IMR-90 (cell line): ENCODE data around the gene WWC1. TPM values are rescaled to one million over a fixed set of nuclear protein-coding genes. Genes with fewer than 3 reads are reported as not detected.
"Not testable (repeated sequence)": the region's sequence is repeated elsewhere in the genome, so short reads cannot be mapped to it uniquely, and the experiment has no call there.

Experiments
- ATAC-seq: fragments of 200-7000 bp; cut with Tn5 transposase; 2 replicates; pipeline ENCODE4 v1.9.1; 2020; ENCODE audit warnings: low read depth, mild to moderate bottlenecking, moderate library complexity
- BruUV-seq: library from RNA; stranded (reverse); fragments of 400-500 nt; replicated peaks from 2 replicates; lab custom pipeline; 2021; lab: Mats Ljungman, UMichigan
- CTCF ChIA-PET: fragments of 300-600 bp; formaldehyde crosslinking; extraction: SDS; loops from one replicate; lab custom pipeline; 2021; ENCODE audit warnings: antibody characterized with exemption; lab: Yijun Ruan, JAX
- POLR2A ChIA-PET: fragments of 300-600 bp; sonication (Branson Sonifier 250); formaldehyde crosslinking; loops from one replicate; lab custom pipeline; 2022; ENCODE audit warnings: antibody characterized with exemption; ENCODE audit not compliant: unreplicated experiment; lab: Charles Lee
- DNase-seq: peaks from one replicate; pipeline ENCODE4 v3.0.0; 2013
- H2AFZ ChIP-seq: replicated peaks from 2 replicates; pipeline ENCODE3; 2013; ENCODE audit warnings: low read length, mild to moderate bottlenecking; ENCODE audit not compliant: poor library complexity
- H2AK5ac ChIP-seq: 2 replicates; pipeline ENCODE4 v1.6.1; 2013; ENCODE audit warnings: low read depth, low read length, inconsistent platforms
- H2AK9ac ChIP-seq: replicated peaks from 2 replicates; pipeline ENCODE3; 2013; ENCODE audit warnings: mild to moderate bottlenecking, low read depth, low read length, moderate library complexity; ENCODE audit not compliant: poor library complexity
- H2BK120ac ChIP-seq: 2 replicates; pipeline ENCODE4 v1.6.1; 2013; ENCODE audit warnings: low read depth, low read length, inconsistent platforms
- H2BK15ac ChIP-seq: 3 replicates; pipeline ENCODE4 v1.6.1; 2013; ENCODE audit warnings: low read depth, low read length, inconsistent platforms
- H2BK20ac ChIP-seq: 2 replicates; pipeline ENCODE4 v1.6.1; 2013; ENCODE audit warnings: low read depth, mild to moderate bottlenecking, inconsistent platforms, low read length, moderate library complexity
- H2BK5ac ChIP-seq: 2 replicates; pipeline ENCODE4 v1.6.1; 2013; ENCODE audit warnings: mild to moderate bottlenecking, low read depth, low read length, inconsistent platforms; ENCODE audit not compliant: poor library complexity, severe bottlenecking
- H3K14ac ChIP-seq: replicated peaks from 2 replicates; pipeline ENCODE4 v1.6.1; 2013; ENCODE audit warnings: low read depth, low read length, inconsistent platforms
- H3K18ac ChIP-seq: 2 replicates; pipeline ENCODE4 v1.6.1; 2013; ENCODE audit warnings: low read depth, low read length, control low read depth
- H3K23ac ChIP-seq: 2 replicates; pipeline ENCODE4 v1.6.1; 2013; ENCODE audit warnings: low read depth, low read length, inconsistent platforms
- H3K27ac ChIP-seq: 2 replicates; pipeline ENCODE4 v1.5.1; 2013; ENCODE audit warnings: mild to moderate bottlenecking, control low read depth, low read length; ENCODE audit not compliant: insufficient read depth
- H3K27me3 ChIP-seq: 2 replicates; pipeline ENCODE4 v1.6.1; 2013; ENCODE audit warnings: low read length; ENCODE audit not compliant: control insufficient read depth, insufficient read depth
- H3K36me3 ChIP-seq: 2 replicates; pipeline ENCODE4 v1.6.1; 2013; ENCODE audit warnings: low read length, mixed read lengths; ENCODE audit not compliant: control insufficient read depth, insufficient read depth
- H3K4ac ChIP-seq: 2 replicates; pipeline ENCODE4 v1.6.1; 2013; ENCODE audit warnings: low read depth, low read length, inconsistent platforms
- H3K4me1 ChIP-seq: 2 replicates; pipeline ENCODE4 v1.6.1; 2013; ENCODE audit warnings: low read length, mixed read lengths; ENCODE audit not compliant: control insufficient read depth, insufficient read depth
- H3K4me2 ChIP-seq: 2 replicates; pipeline ENCODE4 v1.6.1; 2013; ENCODE audit warnings: low read depth, mild to moderate bottlenecking, control low read depth, low read length, moderate library complexity
- H3K4me3 ChIP-seq: 2 replicates; pipeline ENCODE4 v1.5.1; 2013; ENCODE audit warnings: low read depth, mild to moderate bottlenecking, control low read depth, low read length, moderate library complexity; ENCODE audit not compliant: insufficient read depth
- H3K56ac ChIP-seq: 2 replicates; pipeline ENCODE4 v1.6.1; 2013; ENCODE audit warnings: low read length, inconsistent platforms; ENCODE audit not compliant: insufficient read depth; ENCODE audit errors: extremely low read depth
- H3K79me1 ChIP-seq, 2 experiments: 2 replicates each; pipeline ENCODE4 v1.6.1; 2013; ENCODE audit warnings: low read length in 2 of 2, inconsistent platforms in 1 of 2, low read depth in 1 of 2
- H3K9ac ChIP-seq: 2 replicates; pipeline ENCODE4 v1.6.1; 2013; ENCODE audit warnings: low read depth, low read length, control low read depth
- H3K9me1 ChIP-seq: 2 replicates; pipeline ENCODE4 v1.6.1; 2013; ENCODE audit warnings: low read length, inconsistent platforms; ENCODE audit not compliant: insufficient read depth
- H3K9me3 ChIP-seq: 2 replicates; pipeline ENCODE4 v1.6.1; 2013; ENCODE audit warnings: low read length; ENCODE audit not compliant: control insufficient read depth, insufficient read depth
- H4K20me1 ChIP-seq: 2 replicates; pipeline ENCODE4 v1.6.1; 2013; ENCODE audit warnings: low read length, inconsistent platforms; ENCODE audit not compliant: insufficient read depth
- H4K5ac ChIP-seq: 2 replicates; pipeline ENCODE4 v1.6.1; 2013; ENCODE audit warnings: mild to moderate bottlenecking, low read depth, low read length, control low read depth
- H4K8ac ChIP-seq, 2 experiments: 2 replicates each; pipeline ENCODE4 v1.6.1; 2013; ENCODE audit warnings: low read depth in 2 of 2, low read length in 2 of 2, control low read depth in 1 of 2, inconsistent platforms in 1 of 2
- H4K91ac ChIP-seq: 2 replicates; pipeline ENCODE4 v1.6.1; 2013; ENCODE audit warnings: low read depth, low read length, inconsistent platforms; ENCODE audit not compliant: insufficient read depth
- ELK1 ChIP-seq: fragments of 150-350 bp; IDR thresholded peaks from 2 replicates; pipeline ENCODE4 v1.6.1; 2016; ENCODE audit warnings: low read depth, mild to moderate bottlenecking, low read length, moderate library complexity, borderline replicate concordance
- FOS ChIP-seq: fragments of 150-350 bp; IDR thresholded peaks from 2 replicates; pipeline ENCODE4 v1.6.1; 2016; ENCODE audit warnings: low read depth, low read length
- RFX5 ChIP-seq: IDR thresholded peaks from 2 replicates; pipeline ENCODE4 v1.8.0; 2012; ENCODE audit warnings: low read depth, mild to moderate bottlenecking, low read length, moderate library complexity
- WGBS, 2 experiments: methylation state at CpG; one replicate each; pipeline versions ENCODE4 v1.1.5 to v1.1.7; 2013; ENCODE audit warnings: missing lambda C conversion rate in 2 of 2; ENCODE audit not compliant: insufficient read length in 1 of 2; ENCODE audit errors: extremely low coverage in 2 of 2; 5-methylcytosine and 5-hydroxymethylcytosine counted together
- dilution Hi-C: fragments of 300-500 bp; cut with HindIII; formaldehyde crosslinking; loops from one replicate; pipeline ENCODE4 v1.14.3; 2018; ENCODE audit warnings: low sequenced_read_pairs; ENCODE audit not compliant: unreplicated experiment
- in situ Hi-C: fragments of 300-500 bp; cut with MboI; formaldehyde crosslinking; loops from 3 replicates; pipeline ENCODE4 v1.14.3; 2019; ENCODE audit warnings: low sequenced_read_pairs, inconsistent platforms, mixed read lengths
- intact Hi-C: fragments of 100-400 bp; cut with micrococcal nuclease; formaldehyde crosslinking; loops from 2 replicates; pipeline ENCODE4 v1.10.0; 2022
- polyA plus RNA-seq, 3 experiments: library from polyadenylated mRNA; depleted of rRNA; stranded (reverse); fragments of >200 nt; gene quantifications; 2 replicates each; pipeline ENCODE4 v1.2.3, GENCODE V29; 2012; ENCODE audit warnings: low replicate concordance in 1 of 3
- total RNA-seq: library from RNA; depleted of rRNA; stranded (reverse); fragments of >200 nt; gene quantifications from 2 replicates; pipeline ENCODE4 v1.2.3, GENCODE V29; 2012

The WWC1 gene
- total and polyA plus RNA-seq, 2 of the 4 experiments (the other 2 are of a cell fraction), result 9.1 to 10.3 TPM

DNA sequence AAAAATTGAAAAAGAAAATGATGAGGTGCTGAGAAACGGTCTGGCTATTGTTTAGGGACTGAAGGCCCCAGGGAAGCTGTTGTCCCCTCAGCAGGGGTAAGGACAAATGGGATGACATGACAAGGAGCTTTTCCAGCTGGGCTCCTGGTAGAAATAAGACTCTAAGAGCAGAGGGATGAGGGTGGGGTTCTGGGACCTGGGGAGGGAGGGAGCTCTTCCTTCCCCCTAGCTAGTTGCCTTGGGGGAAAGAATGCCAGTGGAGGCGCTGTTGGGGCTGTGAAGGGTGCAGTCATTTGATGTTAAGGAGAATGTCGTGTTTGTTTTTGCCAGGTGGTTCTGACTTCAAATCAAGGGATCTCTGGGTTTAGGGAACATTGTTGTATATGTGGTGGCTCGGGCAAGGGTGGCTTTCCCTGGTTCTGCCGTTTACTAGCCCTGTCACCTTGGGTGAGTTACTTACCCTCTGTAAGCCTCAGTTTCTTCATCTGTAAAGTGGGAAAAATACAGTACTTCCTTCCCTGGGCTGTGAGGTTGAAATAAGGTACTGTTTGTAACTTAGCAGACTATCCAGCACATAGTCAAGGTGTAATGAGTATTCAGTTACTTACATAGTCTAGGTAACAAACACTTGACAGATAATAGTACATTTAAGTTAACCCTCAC, 47.8 kb downstream of the WWC1 start:
- Histone ChIP-seq H2BK15ac (no peak overlapping the region), H4K5ac (no peak overlapping the region), H3K4me1 (peaks cover 6% of the 10 kb centered on the region), H2AK5ac (no peak overlapping the region), H3K27me3 (no peaks in the 10 kb centered on the region), H3K4me2 (no peak overlapping the region), H3K27ac (no peak overlapping the region), H2BK120ac (no peak overlapping the region), H4K91ac (no peak overlapping the region), H4K8ac (no peak overlapping the region), H3K56ac (no peak overlapping the region), H3K4me3 (no peak overlapping the region), H3K14ac (no peak overlapping the region), H3K9ac (no peak overlapping the region), H3K9me3 (no peaks in the 10 kb centered on the region), H3K79me1 (peaks cover 15 to 25% of the 10 kb centered on the region in 2 experiments), H2AK9ac (peak overlapping the region; percentile 29), H2BK20ac (no peak overlapping the region), H3K18ac (no peak overlapping the region), H2BK5ac (no peak overlapping the region), H4K20me1 (no peaks in the 10 kb centered on the region), H3K36me3 (no peaks in the 10 kb centered on the region), H3K23ac (no peak overlapping the region), H3K4ac (no peak overlapping the region), H2AFZ (no peak overlapping the region), H3K9me1 (peaks cover 9% of the 10 kb centered on the region)
- in situ Hi-C loops (no loop called here), intact Hi-C loops (no loop called here), dilution Hi-C loops (no loop called here)
- TF ChIP-seq RFX5 (no peak), ELK1 (no peak), FOS (no peak)
- CTCF ChIA-PET, result interaction anchor here (0.7 kb wide), 1 partner anchor 15 kb away, joined by 4 read pairs; no protein-coding TSS in a partner anchor
- no peak for DNase-seq
- ATAC-seq, result no peak
- POLR2A ChIA-PET, result no interaction called here
- BruUV-seq, result no TSS peak
- WGBS, 2 experiments, result no CpG with 5 or more reads among the region's 5 CpGs

DNA sequence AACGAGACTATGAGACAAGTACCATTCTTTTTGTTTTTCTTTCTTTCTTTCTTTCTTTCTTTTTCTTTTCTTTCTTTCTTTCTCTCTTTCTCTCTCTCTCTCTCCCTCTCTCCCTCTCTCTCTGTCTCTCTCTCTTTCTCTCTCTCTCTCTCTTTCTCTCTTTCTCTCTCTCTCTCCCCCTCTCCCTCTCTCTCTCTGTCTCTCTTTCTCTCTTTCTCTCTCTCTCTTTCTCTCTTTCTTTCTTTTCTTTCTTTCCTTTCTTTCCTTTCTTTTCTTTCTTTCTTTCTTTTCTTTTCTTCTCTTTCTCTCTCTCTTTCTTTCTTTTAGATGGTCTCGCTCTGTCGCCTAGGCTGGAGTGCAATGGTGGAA, 48.3 kb downstream of the WWC1 start:
- H3K9ac ChIP-seq, H2BK20ac ChIP-seq, H3K9me3 ChIP-seq, H2AK9ac ChIP-seq, POLR2A ChIA-PET, H2AK5ac ChIP-seq, H4K20me1 ChIP-seq, H3K27ac ChIP-seq, in situ Hi-C loops, dilution Hi-C loops, ATAC-seq, H3K4me2 ChIP-seq, H3K18ac ChIP-seq, H2AFZ ChIP-seq, H2BK5ac ChIP-seq, H3K27me3 ChIP-seq, H3K14ac ChIP-seq, H3K56ac ChIP-seq, H3K4me1 ChIP-seq, DNase-seq, BruUV-seq, intact Hi-C loops, H2BK15ac ChIP-seq, H3K23ac ChIP-seq, H3K4me3 ChIP-seq, H3K36me3 ChIP-seq, H2BK120ac ChIP-seq, H3K4ac ChIP-seq, H4K91ac ChIP-seq, H4K5ac ChIP-seq, H4K8ac ChIP-seq, H3K9me1 ChIP-seq: not testable (repeated sequence)
- no CpG with 5 or more reads among the region's 3 CpGs for WGBS, 2 experiments
- peaks cover 15 to 22% of the 10 kb centered on the region in 2 experiments for H3K79me1 ChIP-seq
- CTCF ChIA-PET, result interaction anchor here (0.5 to 0.7 kb wide), 2 partner anchors 13 to 132 kb away, joined by 3 read pairs; no protein-coding TSS in a partner anchor
